Activated CD4-positive, alpha-beta T cell treated with anti-CD3 and anti-CD28 coated beads, Interleukin-2, amount 50 U/mL, for 4 hours (primary cell): ENCODE measurements around the gene ADK.
"Not testable (repeated sequence)": the region's sequence is repeated elsewhere in the genome, so short reads cannot be mapped to it uniquely, and the experiment has no call there.

Experiments
- DNase-seq, 2 experiments: peaks; one replicate each; pipeline ENCODE4 v3.0.0-alpha.2; 2020

ADK gene

GRCh38 chr10:74306227-74306982, 155.4 kb downstream of the ADK start:
- no peak for DNase-seq

GRCh38 chr10:74307061-74307651, 156.1 kb downstream of the ADK start:
- DNase-seq: no peak

GRCh38 chr10:74310652-74311257, 159.7 kb downstream of the ADK start:
- no peak for DNase-seq

- DNase-seq: no peak
Measured at GRCh38 chr10:74314166-74314565, 163.1 kb downstream of the ADK start.

- no peak for DNase-seq
Measured at GRCh38 chr10:74320026-74320425, 169.0 kb downstream of the ADK start.

- DNase-seq: no peak
Measured at GRCh38 chr10:74320717-74321116, 169.7 kb downstream of the ADK start.

GRCh38 chr10:74322141-74322540, 171.1 kb downstream of the ADK start:
- no peak for DNase-seq

- DNase-seq: no peak
Measured at GRCh38 chr10:74322565-74322964, 171.5 kb downstream of the ADK start.

- no peak for DNase-seq
Measured at GRCh38 chr10:74328388-74328787, 177.4 kb downstream of the ADK start.

- DNase-seq: no peak
Measured at GRCh38 chr10:74329873-74330272, 178.9 kb downstream of the ADK start.

- DNase-seq: no peak
Measured at GRCh38 chr10:74330646-74331045, 179.6 kb downstream of the ADK start.

GRCh38 chr10:74332398-74332797, 181.4 kb downstream of the ADK start:
- no peak for DNase-seq

- DNase-seq: no peak
Measured at GRCh38 chr10:74333174-74333573, 182.2 kb downstream of the ADK start.

- no peak for DNase-seq
Measured at GRCh38 chr10:74334221-74334620, 183.2 kb downstream of the ADK start.

- no peak for DNase-seq
Measured at GRCh38 chr10:74335501-74335900, 184.5 kb downstream of the ADK start.

GRCh38 chr10:74337330-74338016, 186.5 kb downstream of the ADK start:
- DNase-seq: no peak

GRCh38 chr10:74342991-74343390, 192.0 kb downstream of the ADK start:
- no peak for DNase-seq

- DNase-seq: no peak
Measured at GRCh38 chr10:74343804-74344203, 192.8 kb downstream of the ADK start.

GRCh38 chr10:74344306-74344705, 193.3 kb downstream of the ADK start:
- DNase-seq: no peak

GRCh38 chr10:74347522-74347921, 196.5 kb downstream of the ADK start:
- no peak for DNase-seq

GRCh38 chr10:74353021-74353420, 202.0 kb downstream of the ADK start:
- DNase-seq: not testable (repeated sequence)

GRCh38 chr10:74361678-74362077, 210.7 kb downstream of the ADK start:
- DNase-seq: no peak

- DNase-seq: no peak
Measured at GRCh38 chr10:74363727-74364126, 212.7 kb downstream of the ADK start.

GRCh38 chr10:74365109-74365508, 214.1 kb downstream of the ADK start:
- DNase-seq: no peak
